PC-9 (cell line): Measurements from ENCODE around the gene DEAF1.

Source experiments
- EZH2 ChIP-seq: fragments of 200-600 bp; sonication (generic); IDR thresholded peaks from 2 replicates; pipeline ENCODE4 v1.8.0; 2017; ENCODE audit warnings: antibody characterized with exemption, low read depth
- TF ChIP-seq, protein P1 (sequence below): fragments of 200-600 bp; sonication (generic); conservative IDR thresholded peaks from 2 replicates; pipeline ENCODE4 v1.6.1; 2017; ENCODE audit warnings: mixed run types, antibody characterized with exemption, mild to moderate bottlenecking, moderate library complexity

- TF ChIP-seq, protein P1, sequence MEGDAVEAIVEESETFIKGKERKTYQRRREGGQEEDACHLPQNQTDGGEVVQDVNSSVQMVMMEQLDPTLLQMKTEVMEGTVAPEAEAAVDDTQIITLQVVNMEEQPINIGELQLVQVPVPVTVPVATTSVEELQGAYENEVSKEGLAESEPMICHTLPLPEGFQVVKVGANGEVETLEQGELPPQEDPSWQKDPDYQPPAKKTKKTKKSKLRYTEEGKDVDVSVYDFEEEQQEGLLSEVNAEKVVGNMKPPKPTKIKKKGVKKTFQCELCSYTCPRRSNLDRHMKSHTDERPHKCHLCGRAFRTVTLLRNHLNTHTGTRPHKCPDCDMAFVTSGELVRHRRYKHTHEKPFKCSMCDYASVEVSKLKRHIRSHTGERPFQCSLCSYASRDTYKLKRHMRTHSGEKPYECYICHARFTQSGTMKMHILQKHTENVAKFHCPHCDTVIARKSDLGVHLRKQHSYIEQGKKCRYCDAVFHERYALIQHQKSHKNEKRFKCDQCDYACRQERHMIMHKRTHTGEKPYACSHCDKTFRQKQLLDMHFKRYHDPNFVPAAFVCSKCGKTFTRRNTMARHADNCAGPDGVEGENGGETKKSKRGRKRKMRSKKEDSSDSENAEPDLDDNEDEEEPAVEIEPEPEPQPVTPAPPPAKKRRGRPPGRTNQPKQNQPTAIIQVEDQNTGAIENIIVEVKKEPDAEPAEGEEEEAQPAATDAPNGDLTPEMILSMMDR, result no peak
- TF ChIP-seq EZH2, result no peak
These were observed 77.7 kb downstream of the DEAF1 start for GRCh38 chr11:617199-617911.
